Tibial nerve (tissue), 4 donors: ENCODE data around the gene EID3.

Experiments
- EP300 ChIP-seq, 2 donors: sonication (generic); formaldehyde crosslinking; IDR thresholded peaks; one replicate each; pipeline ENCODE4 v1.6.1; 2017; ENCODE audit warnings: antibody characterized with exemption in 2 of 2, mild to moderate bottlenecking in 1 of 2
- POLR2A ChIP-seq, 2 donors: fragments of 450-650 bp; IDR thresholded peaks; one replicate each; pipeline ENCODE4 v1.6.1; 2017; ENCODE audit warnings: antibody characterized with exemption in 2 of 2, mild to moderate bottlenecking in 2 of 2, moderate library complexity in 2 of 2
- TF ChIP-seq, protein P1 (sequence below), 5 experiments: fragments of 200-600 bp in 3 of 5; fragments of 450-650 bp in 2 of 5; sonication (generic) in 3 of 5; IDR thresholded peaks; one replicate each; pipeline ENCODE4 v1.5.1; 2016 to 2019; ENCODE audit warnings: antibody characterized with exemption in 5 of 5, mild to moderate bottlenecking in 3 of 5, moderate library complexity in 2 of 5

DNA sequence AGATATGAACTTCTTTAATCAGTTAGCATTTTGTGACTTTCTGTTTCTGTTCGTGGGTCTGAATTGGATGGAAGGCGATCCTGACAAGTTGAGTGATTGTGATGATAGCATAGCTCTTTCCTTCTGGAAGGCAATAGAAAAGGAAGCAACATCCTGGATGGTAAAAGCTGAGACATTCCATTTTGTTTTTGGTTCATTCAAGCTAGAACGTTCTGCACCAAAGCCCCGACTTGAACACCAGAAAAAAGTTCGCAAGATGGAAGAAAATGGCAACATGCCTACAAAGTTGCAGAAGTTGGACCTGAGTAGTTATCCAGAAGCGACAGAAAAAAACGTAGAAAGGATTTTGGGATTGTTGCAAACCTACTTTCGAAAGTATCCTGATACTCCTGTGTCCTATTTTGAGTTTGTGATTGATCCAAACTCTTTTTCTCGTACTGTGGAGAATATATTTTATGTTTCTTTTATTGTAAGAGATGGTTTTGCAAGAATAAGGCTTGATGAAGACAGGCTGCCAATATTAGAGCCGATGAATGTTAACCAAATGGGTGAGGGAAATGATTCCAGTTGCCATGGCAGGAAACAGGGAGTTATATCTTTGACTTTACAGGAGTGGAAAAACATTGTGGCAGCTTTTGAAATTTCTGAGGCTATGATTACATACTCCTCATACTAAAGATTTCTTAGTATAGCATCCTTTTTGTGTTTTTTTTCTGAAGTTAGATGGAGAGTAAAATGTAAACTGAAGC is 896 bp downstream of the EID3 start:
- TF ChIP-seq POLR2A (IDR thresholded peaks at IDR 0.05) (no peak), EP300 (IDR thresholded peaks at IDR 0.05) (no peak)
- TF ChIP-seq, protein P1, sequence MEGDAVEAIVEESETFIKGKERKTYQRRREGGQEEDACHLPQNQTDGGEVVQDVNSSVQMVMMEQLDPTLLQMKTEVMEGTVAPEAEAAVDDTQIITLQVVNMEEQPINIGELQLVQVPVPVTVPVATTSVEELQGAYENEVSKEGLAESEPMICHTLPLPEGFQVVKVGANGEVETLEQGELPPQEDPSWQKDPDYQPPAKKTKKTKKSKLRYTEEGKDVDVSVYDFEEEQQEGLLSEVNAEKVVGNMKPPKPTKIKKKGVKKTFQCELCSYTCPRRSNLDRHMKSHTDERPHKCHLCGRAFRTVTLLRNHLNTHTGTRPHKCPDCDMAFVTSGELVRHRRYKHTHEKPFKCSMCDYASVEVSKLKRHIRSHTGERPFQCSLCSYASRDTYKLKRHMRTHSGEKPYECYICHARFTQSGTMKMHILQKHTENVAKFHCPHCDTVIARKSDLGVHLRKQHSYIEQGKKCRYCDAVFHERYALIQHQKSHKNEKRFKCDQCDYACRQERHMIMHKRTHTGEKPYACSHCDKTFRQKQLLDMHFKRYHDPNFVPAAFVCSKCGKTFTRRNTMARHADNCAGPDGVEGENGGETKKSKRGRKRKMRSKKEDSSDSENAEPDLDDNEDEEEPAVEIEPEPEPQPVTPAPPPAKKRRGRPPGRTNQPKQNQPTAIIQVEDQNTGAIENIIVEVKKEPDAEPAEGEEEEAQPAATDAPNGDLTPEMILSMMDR (IDR thresholded peaks at IDR 0.05) = no peak
